Activated CD4-positive, alpha-beta T cell treated with anti-CD3 and anti-CD28 coated beads, Interleukin-2, Interleukin-6, amounts not matched to agents 100 ng/mL and 50 ng/mL, durations not matched to agents 16 hours and 8 hours (primary cell): Measurements from ENCODE around the gene SSX2B.
"Not testable (repeated sequence)": the region's sequence is repeated elsewhere in the genome, so short reads cannot be mapped to it uniquely, and the experiment has no call there.

Experiments used
- DNase-seq: peaks from one replicate; pipeline ENCODE4 v3.0.0-alpha.2; 2020

SSX2B gene, protein sequence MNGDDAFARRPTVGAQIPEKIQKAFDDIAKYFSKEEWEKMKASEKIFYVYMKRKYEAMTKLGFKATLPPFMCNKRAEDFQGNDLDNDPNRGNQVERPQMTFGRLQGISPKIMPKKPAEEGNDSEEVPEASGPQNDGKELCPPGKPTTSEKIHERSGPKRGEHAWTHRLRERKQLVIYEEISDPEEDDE

DNA sequence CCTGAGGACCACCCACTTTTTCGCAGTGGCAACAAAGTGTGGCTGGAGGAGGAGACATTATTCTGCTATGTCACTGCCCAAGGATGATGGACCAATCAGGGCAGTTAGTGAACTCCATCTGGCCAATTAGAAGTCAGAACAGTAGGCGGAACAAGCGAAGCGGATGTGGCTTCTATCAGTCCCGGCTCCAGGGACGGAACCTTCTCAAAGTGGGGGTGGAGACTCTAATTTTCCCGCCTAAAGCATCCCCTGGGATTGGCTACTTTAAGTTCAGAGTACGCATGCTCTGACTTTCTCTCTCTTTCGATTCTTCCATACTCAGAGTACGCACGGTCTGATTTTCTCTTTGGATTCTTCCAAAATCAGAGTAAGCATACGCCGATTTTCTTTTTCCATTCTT is at the start of gene SSX2B:
Gene SSX2B (plus strand): TSS at position 301 of the 400 bp plus-strand sequence. CDS start 1,429 bp downstream, outside the sequence.
- DNase-seq, result not testable (repeated sequence)

DNA sequence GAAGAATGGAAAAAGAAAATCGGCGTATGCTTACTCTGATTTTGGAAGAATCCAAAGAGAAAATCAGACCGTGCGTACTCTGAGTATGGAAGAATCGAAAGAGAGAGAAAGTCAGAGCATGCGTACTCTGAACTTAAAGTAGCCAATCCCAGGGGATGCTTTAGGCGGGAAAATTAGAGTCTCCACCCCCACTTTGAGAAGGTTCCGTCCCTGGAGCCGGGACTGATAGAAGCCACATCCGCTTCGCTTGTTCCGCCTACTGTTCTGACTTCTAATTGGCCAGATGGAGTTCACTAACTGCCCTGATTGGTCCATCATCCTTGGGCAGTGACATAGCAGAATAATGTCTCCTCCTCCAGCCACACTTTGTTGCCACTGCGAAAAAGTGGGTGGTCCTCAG is 44.0 kb upstream of the SSX2B start, which contains the start of gene SSX2:
Gene SSX2 (minus strand): TSS at position 101 of the 400 bp plus-strand sequence. CDS start 1,429 bp downstream, outside the sequence.
- DNase-seq, result not testable (repeated sequence)

DNA sequence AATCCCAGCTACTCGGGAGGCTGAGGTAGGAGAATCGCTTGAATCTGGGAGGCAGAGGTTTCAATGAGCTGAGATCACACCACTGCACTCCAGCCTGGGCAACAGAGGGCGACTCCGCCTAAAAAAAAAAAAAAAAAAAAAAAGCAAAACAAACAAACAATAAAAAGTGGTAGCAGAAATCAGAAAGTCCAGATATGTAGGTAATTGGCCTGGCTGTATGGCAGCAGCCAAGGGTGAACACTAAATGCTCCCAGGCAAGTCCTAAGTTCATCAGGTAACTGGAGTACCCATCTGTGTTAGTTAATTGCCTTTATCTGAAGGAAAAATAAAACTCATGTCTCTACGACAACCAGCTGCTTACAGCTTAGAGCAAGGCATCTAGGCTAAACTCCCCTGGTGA is 14.9 kb downstream of the SSX2B start:
- DNase-seq, result not testable (repeated sequence)

DNA sequence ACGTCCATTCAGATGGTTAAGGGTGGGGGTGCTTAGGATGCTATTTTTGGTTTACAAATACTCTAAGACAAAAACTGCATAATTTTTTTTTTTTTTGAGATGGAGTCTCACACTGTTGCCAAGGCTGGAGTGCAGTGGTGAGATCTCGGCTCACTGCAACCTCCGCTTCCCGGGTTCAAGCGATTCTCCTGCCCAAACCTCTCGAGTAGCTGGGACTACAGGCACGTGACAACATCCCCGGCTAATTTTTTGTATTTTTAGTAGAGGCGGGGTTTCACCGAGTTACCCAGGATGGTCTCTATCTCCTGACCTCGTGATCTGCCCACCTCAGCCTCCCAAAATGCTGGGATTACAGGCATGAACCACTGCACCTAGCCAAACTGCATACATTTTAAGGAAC is 22.5 kb downstream of the SSX2B start:
- not testable (repeated sequence) for DNase-seq

DNA sequence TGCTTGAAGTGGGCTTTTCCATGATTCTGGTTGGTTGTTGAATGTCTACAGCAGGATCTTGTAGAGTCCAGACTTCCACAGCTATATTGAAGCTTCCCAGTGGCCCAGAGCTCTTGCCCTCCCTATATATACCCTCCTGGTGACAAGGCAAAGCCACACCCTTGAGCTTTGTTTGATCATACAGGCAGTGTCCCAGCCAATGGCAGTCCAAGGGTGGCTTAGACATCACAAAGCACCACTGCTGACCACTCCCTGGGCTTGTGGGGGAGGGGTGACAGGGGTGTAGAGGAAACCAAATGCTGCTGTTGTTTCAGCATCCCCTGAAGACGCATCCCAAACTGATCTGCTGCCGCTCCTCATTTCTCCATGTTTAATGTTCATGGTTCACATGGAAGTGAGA is 46.3 kb downstream of the SSX2B start, which contains the start of gene SPANXN5:
Gene SPANXN5 (minus strand): TSS at position 101 of the 400 bp plus-strand sequence. CDS start 79 bp downstream, at position 22.
- DNase-seq, result not testable (repeated sequence)

DNA sequence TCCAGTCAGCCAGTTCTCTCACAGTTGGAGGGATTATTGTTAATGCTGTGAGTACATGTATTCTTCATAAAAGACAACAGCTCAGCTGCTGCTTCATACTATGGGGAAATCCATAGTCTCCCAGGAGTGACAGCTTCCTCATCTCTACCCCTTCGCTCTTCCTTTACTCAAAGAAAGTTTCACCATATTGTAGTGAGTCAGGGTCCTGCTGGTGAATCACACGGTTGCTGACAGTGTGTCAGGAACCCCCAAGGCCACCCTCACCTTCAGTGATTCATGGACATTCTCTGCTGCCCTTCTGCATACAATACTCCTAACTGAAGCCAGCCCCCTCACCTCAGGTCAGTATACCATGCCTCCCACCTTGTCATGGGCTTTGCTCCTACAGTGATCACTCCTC is 53.8 kb downstream of the SSX2B start:
- DNase-seq, result not testable (repeated sequence)
